Mammary epithelial cell (primary cell): ENCODE data around the gene SCARB2.

Experiments used
- EZH2 ChIP-seq: IDR thresholded peaks from 2 replicates; pipeline ENCODE4 v1.6.1; 2012; ENCODE audit warnings: low read length, inconsistent platforms, borderline replicate concordance
- TF ChIP-seq, protein P1 (sequence below), 2 donors: IDR thresholded peaks in 1 of 2; conservative IDR thresholded peaks in 1 of 2; 2 replicates each; pipeline ENCODE4 v1.5.1; 2011 to 2012; ENCODE audit warnings: inconsistent platforms in 2 of 2, low read length in 2 of 2, mild to moderate bottlenecking in 2 of 2, control low read depth in 1 of 2, low read depth in 1 of 2; ENCODE audit not compliant: insufficient read depth in 1 of 2; ENCODE audit errors: extremely low read depth in 1 of 2

DNA sequence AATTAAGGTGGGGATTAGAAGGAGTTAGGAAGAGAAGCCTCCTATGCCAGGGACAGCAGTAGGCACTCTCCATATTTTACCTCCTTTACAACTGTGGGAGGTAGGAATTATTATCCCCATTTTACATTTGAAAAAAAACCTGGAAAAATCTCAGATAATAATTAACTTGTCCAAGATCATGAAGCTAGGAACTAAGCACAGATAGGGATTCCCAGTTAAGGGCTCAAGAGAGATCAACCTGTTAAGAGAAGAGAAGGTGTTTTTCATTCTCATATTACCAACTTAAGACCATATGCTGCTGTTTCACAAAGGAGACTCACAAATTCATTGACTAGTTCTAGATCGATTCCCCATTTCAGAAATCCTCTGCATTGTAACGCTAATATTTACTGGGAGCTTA, 21.8 kb upstream of the SCARB2 start:
- TF ChIP-seq, protein P1, sequence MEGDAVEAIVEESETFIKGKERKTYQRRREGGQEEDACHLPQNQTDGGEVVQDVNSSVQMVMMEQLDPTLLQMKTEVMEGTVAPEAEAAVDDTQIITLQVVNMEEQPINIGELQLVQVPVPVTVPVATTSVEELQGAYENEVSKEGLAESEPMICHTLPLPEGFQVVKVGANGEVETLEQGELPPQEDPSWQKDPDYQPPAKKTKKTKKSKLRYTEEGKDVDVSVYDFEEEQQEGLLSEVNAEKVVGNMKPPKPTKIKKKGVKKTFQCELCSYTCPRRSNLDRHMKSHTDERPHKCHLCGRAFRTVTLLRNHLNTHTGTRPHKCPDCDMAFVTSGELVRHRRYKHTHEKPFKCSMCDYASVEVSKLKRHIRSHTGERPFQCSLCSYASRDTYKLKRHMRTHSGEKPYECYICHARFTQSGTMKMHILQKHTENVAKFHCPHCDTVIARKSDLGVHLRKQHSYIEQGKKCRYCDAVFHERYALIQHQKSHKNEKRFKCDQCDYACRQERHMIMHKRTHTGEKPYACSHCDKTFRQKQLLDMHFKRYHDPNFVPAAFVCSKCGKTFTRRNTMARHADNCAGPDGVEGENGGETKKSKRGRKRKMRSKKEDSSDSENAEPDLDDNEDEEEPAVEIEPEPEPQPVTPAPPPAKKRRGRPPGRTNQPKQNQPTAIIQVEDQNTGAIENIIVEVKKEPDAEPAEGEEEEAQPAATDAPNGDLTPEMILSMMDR (conservative IDR thresholded peaks at IDR 0.05 in 1 of 2, IDR thresholded peaks at IDR 0.05 in 1 of 2; ENCODE audit: extremely low read depth in 1 of 2, insufficient read depth in 1 of 2, low read depth in 1 of 2, low read length in 2 of 2): no peak
- TF ChIP-seq EZH2: no peak
